Hematopoietic multipotent progenitor cell treated with erythropoietin and hydrocortisone succinate and interleukin-3 and kit ligand, for 15 days (in vitro differentiated cells): ENCODE data around the gene CDKAL1.
"Not testable (repeated sequence)": the region's sequence is repeated elsewhere in the genome, so short reads cannot be mapped to it uniquely, and the experiment has no call there.

Experiments used
- DNase-seq: peaks from one replicate; pipeline ENCODE4 v3.0.0-alpha.2; 2015; ENCODE audit warnings: low spot score

Gene CDKAL1

DNA sequence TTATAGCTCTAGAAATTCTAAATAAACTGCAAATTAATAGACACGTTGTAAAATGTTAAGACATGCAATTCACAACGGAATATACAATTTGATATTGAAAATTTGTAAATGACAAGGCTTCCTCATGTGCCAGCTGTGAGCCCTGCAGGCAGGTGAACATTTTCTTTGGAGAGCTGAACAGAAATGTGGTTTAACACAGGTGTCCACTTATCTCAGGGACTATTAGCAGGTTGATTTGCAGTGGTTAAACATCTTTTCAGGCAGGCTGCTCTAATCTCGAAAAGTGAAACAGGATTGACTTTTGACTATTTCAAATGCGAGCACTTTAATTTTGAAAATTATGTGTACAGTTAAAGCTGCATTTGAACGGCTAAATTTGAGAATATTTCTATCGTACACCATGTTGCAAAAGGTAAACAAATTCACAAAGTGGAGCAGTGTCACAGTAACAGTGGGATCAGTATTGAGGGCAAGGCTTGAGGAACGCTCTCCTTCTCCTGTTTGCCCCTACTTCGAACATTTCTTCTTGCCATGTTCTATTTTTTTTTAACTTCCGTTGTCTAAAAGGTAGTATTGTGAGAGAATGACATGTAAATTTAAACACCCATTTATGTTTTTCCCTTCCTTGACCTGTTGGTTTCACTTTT is 210.8 kb downstream of the CDKAL1 start:
- DNase-seq, result no peak

DNA sequence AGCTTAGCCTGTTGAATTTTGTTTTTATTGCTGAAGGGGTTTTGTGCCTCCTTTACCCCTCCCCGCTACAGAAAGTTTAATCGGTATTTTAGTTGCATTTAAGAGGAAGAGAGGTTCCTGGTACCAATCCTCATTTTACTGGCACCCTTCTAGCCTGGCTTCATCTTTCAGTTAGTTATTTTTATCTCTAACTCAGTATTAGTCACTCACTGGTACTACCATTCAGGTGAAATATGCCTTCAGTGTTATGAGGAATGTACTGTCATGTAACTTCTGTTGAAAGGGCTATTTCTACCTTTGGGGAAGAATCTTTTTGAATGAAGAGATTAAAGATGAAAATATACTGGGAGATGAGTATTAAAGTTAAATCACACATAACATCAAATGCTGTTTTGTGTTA is 211.8 kb downstream of the CDKAL1 start:
- DNase-seq, result no peak

DNA sequence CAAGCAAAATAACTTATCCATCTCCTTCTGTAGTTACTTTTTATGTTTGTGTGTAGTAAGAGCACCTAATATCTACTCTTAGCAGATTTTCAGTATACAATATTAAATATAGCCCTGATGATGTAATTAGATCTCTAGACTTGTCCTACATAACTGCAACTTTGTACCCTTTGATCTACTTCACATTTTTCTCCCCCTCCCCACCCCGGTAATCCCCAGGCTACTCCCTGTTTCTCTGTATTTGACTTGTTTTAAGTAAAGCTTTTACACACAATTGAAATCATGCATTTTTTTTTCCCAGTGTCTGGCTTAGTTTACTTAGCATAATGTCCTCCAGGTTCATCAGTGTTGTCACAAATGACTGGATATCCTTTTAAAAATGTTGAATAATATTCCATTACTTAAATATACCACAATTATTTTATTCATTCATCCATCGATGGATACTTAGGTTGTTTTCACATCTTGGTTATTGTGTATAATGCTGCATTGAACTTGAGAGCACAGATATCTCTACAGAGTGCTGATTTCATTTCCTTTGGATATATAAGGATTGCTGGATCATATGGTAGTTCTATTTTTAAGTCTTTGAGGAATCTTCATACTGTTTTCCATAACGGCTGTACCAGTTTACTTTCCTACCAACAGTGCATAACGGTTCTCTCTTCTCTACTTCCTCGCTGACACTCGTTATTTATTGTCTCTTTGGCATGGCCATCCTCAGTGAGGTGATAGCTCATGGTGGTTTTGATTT is 212.7 kb downstream of the CDKAL1 start:
- DNase-seq, result no peak

DNA sequence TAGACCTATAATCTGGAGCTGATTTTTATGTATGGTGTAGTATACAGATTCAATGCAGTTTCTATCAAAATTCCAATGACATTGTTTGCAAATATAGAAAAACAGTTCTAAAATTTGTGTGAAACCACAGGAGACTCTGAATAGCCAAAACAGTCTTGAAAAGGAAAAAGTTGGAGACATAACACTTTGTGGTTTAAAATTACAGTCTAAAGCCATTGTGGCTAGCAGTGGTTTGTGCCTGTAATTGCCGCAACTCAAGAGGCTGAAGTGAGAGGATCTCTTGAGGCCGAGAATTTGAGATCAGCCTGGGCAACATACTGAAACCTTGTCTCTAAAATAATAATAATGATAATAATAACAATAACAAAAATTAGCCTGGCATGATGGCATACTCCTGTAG is 213.7 kb downstream of the CDKAL1 start:
- DNase-seq, result no peak

DNA sequence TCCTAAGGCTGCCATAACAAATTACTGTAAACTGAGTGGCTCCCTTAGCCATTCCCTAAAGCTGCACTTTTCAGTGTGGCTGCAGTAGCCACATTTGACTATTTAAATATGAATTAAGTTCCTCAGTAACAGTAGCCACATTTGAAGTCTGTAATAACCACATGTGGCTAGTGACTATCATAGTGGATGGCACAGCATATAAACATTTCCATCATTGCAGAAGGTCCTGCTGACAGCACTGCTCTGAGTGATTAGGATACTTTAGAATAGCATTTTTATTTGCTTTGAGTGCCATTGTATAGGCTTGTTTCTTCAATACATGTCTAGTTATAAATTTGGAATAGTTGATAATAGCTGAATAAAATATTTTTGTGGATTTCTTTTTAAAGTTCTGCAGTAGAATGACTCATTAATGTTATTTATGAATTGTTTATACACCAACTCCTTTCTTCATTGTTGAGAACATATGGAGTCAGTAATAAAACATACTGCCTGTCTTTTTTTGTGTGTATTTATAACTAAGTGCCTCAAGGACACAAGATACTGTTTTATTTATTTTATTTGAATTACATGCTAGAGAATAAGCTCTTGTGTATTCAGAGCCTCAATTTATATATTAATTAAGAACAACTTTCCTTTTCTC is 217.2 kb downstream of the CDKAL1 start:
- no peak for DNase-seq

DNA sequence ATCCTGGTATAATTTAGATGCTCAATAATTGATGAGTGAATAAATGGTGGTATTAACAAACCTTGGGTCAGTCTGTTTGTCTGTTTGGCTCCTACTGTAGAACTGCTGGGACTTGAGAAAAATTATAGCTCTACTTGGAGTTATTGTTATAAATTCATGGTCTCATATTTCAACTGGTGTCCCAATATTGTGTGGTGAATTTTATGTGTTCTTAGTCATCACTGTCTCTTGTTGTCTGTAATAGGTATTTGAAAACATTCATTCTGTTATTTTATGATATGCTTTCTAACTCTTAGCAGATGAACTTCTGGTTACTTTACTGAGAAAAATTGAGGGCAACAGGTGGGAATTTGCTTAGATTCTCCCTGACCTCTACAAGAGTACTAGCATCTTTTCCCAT is 221.4 kb downstream of the CDKAL1 start:
- DNase-seq, result no peak

DNA sequence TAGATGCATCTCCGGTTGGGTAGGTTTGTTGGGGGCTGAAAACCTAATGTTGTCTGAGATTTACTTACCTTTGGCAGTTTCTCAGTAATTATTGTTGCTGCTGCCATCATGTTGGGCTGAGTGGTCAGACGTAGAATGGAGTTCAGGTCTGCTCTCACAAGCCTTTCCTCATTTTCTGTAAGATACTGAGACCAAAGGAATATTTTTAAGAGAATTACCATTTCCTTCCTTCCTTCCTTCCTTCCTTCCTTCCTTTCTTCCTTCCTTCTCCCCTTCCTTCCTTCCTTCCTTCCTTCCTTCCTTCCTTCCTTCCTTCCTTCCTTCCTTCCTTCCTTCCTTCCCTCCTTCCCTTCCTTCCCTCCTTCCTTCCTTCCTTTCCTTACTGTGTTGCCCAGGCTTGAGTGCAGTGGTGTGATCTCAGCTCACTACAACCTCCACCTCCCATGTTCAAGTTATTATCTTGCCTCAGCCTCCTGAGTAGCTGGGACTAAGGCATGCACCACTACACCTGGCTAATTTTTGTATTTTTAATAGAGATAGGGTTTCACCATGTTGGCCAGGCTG is 222.4 kb downstream of the CDKAL1 start:
- not testable (repeated sequence) for DNase-seq

DNA sequence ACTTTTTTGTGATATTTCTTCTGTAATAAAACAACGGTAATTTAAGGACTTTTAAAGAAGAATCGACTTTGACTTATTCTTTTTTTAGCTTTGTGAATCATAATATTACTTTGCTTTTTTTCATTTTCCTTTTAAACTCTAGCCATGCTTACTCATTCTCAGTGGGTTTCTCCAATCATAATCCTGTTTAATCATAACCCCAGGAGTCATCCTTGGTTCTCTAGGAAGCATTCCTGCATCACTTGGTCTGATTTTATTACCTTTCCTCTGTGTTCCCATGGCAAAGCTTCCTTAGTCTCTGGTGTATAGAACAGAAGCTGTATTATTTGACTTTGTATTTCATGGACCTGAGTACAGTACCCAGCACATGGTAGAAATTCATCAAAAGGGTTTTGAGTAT is 223.5 kb downstream of the CDKAL1 start:
- no peak for DNase-seq

DNA sequence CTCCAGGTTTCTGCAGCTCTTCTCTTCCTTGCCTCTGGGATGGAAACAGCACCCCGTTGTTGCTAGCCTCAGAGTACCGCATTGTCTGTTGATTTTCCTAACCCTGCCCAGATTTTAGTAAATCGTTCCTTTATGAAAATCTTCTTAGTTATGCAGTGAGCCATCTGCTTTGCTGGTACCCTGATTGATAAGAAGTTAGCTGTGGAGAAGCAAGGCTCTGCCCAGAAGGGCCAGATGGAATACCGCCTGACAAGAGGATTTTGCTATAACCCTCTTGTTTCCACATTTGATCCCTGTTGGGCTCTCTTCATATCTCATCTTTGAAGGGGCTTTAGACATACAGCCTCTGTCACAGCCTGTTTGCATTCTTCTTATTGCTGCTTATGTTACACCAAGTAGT is 229.0 kb downstream of the CDKAL1 start:
- DNase-seq, result no peak

DNA sequence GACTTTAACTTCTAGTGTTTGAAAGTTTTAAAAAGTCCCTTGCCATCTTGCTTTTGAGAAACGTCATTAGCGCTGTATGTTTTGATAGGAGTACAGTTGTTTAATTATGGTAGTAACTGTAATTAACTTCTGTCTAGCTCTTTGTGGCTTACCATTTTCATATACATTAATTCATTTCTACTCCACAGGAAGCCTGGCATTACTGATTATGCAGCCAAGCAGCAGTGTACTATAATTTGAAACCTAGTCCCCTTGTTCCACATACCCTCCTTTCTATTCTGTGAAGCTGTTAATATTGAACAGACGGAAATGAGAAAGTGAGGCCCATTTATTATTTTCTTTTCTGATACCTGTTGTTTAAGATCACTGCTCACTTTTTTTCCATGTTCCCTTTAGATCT is 235.4 kb downstream of the CDKAL1 start:
- no peak for DNase-seq

DNA sequence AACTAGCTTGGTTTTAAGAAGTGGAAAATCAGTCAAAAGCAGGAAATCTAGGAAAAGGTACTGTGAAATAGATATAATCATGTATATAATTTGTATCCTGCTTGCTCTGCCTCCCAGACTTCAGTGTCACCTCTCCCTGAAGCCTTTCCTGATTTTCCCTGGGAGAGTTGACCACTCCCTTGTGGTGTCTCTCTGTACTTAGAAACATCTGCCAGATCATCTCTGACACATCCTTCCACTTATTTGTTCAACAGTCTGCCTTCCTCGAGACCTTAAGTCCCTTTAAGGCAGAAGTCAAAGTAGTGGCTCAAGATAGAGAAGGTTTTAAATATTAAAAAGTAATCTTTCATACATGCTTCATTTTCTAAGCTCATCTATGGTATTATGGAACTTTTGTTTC is 236.5 kb downstream of the CDKAL1 start:
- no peak for DNase-seq

DNA sequence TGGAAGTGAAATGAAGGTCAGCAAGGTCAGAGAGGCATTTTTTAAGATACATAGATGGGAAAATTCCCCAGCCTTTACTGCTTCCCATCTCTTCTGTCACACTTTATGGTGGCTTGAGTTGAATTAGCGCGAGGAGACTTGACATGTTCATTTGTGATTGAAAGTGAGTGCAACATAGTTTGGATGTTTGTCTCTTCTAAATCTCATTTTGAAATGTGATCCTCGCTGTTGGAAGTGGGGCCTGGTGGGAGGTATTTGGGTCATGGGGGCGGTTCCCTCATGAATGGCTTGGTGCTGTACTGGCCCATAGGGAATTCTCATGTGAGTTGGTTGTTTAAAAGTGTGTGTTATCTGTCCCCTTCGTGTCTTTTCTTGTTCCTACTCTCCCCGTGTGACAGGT is 237.2 kb downstream of the CDKAL1 start:
- DNase-seq, result no peak

DNA sequence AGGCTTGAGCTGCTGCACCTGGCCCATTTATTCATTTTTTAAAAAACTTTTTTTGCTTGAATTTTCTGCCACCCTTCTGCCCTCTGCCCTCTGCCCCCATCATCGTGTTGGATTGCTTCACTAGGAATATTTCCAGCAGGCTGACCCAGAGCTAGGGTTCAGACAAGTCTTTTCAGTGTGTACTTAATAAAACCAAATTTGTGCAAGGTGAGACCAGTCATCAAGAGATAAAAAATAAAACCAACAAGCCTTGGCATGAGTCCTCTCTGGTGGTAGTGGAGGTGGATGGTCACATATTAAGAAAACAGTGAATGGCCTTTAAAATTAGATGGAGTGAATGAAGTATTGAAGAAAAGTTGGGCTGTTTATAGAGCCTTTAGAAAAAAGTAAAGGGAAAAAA is 239.6 kb downstream of the CDKAL1 start:
- no peak for DNase-seq

DNA sequence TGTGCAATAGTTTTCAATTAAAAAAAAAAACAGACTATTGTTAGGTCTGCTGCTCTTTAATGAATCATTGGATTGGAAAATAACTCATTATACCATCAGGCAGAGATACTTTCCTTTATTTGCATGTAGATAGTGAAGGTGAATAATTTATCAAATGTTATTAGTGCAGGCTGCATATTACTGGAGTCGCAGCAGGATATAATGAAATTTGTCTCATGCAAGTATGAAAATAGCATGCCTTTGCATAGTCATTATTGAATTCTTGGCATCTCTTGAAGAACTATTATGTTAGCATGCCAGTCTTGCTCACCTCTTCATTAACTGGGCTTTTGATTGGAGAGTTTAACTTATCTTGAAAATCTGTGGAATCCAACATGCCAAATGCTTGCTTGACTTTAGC is 241.7 kb downstream of the CDKAL1 start:
- no peak for DNase-seq

DNA sequence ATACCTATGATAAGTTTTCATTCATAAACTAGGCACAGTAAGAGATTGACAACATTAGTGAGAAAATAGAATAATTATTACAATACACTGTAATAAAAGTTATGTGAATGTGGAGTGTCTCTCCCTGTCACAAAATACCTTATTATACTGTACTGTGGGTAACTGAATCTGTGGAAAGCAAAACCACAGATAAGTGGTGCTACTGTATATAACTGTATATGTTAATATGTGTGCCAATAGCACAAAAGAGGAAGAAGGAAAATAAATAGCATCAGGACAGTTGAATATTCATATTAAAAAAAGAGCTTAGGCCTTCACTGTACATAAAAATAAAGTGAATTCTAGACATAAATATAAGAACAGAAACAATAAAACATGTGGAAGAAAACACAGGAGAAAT is 243.5 kb downstream of the CDKAL1 start:
- no peak for DNase-seq

DNA sequence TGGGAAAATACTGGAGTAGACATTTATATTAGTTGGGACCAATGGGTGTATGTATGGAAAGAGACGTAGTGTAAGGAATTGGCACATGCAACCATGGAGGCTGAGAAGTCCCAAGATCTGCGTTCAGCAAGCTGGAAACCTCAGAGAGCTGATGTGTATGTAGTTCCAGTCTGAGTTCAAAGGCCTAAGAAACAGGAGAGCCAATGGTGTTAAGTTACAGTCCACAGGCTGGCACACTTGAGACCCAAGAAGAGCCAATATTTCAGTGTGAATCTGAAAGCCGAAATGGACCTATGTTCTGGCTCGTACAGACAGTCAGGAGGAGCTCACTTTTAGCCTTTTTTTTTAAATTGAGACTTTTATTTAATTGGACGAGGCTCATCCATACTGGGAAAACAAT is 244.2 kb downstream of the CDKAL1 start:
- no peak for DNase-seq

DNA sequence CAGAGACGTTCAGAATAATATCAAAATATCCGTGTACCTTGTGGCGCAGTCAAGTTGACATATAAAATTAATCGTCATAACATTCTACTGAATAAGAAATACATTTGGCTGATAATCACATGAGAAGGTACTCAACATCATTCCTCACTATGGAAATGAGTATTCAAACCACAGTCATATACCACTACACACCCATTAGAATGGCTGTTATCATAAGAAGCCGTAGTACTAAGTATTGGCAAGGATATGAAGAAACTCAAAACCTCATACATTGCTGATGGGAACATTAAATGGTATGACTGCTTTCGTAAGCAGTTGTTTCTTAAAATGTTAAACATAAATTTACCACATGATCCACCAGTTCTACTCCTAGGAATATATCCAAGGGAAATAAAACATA is 244.7 kb downstream of the CDKAL1 start:
- DNase-seq, result no peak

DNA sequence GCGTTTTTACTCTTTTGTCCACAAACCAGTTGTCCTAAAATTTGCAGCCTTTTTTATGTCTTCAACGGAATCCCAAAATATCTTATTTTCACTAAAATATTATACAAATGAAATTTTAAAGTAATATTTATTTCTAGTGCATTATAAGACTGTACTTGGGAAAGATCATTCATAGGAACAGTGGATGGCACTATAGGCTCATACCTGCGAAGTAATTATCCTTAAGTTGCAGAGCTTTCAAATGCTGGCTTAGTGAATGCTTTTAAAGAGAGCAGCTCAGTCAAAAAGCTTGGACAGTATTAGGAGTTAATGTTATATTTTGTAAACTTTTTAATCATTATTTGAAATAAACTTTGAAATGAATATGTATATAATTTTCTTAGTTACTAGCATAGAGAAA is 254.9 kb downstream of the CDKAL1 start:
- no peak for DNase-seq

DNA sequence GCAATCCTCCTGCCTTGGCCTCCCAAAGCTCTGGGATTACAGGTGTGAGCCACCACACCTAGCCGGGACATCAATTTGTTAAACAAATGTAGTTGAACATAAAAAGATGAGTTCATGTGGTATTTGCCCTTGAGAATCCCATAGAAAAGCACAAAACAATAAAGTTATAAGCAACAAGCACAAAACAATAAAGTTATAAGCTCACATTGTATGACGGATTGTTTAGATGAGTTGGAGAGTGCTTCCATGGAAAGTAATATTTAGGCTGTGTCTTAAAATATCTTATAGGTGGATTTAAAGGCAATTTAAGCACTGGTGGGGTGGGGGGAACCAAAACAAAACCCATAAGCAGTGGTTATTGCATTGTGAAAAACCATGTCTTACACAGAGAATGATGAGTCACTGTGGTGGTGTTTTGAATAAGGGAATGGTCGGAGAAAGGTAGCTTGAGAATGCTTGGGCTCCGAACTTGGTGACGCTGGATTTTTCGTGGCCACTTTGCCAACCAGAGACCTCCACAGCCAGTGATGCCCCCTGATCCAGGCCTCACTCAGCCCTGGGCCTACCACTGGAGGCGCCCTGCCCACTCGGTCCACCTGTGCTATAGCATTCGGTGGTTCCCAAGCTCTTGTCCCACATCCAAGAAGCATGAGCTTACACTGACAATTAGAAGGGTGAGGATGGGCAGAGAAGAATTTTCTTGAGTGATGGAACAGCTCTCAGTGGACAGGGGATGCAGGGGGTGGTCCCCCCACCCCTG is 256.0 kb downstream of the CDKAL1 start:
- no peak for DNase-seq

DNA sequence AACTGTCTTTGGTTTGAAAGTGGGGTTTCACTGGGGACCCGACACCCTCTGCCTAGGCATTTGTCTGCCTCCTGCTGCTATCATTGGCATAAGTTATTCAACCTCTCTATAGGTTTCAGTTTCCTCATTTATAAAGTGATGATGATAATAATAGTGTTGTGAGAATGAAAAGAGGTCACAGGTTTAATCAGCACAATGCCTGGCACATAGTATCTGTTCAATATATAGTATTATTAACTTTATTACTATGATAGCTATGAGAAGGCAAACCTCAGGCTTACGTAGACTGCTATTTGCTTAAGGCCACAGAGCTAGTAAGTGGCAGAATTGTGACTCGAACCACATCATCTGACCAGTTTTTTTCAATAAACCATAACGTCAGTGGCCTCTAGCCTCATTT is 256.8 kb downstream of the CDKAL1 start:
- DNase-seq, result no peak

DNA sequence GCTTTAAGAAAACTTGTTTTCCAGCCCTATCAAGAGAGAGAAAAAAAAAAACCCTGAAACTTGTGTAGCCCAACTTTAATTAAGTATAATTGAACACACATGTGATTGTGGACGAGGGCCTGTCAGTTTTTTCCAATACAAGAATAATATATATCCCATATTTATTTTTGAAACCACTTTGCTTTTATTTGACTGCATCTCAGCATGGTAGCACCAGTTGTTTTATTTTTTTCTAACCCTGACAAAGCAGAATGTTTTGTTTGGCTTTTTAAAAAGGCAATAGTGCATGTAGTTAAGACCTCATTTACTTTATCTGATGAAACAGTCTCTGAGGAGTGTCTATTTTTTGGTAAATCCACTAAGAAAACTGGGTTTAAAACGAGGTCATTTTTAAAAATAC is 257.7 kb downstream of the CDKAL1 start:
- DNase-seq, result no peak

DNA sequence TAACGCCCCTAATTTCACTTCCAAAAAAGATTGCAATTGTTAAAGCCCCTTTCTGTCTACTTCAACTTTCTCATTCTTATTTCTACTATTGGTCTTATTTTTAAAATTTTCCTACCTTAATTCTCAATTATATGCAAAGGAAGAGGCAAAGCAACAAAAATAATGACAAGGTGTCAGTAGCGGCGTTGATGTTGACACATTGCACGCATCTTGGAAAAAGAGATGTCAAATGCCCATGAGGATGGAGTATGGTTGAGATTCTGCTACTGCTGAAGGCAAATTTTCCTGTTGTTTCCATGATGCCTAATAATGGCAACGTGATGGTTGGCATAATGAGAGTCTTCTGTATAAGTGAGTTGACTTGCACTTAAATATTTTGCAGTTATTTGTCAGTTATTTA is 258.9 kb downstream of the CDKAL1 start:
- DNase-seq, result no peak

DNA sequence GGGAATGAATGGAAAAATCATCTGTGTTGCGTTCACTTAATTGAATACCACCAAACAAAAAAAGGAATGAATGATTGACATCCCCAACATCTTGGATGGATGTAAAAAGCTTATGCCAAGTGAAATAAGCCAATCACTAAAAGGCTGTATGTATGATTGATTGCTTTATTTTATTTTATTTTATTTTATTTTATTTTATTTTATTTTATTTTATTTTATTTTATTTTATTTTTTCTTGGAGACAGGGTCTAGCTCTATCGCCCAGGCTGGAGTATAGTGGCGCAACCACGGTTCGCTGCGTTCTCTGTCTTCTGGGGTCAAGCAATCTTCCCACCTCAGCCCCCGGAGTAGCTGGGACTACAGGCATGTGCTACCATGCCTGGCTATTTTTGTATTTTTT is 263.3 kb downstream of the CDKAL1 start:
- DNase-seq, result no peak
